DMS79 treated with DMSO at 0.1 percent for 48 hours (cell line): ENCODE measurements around the gene QTRT2.

Source experiments
- DNase-seq: peaks from one replicate; lab custom pipeline; 2025; lab: John Stamatoyannopoulos, UW

QTRT2 gene

DNA sequence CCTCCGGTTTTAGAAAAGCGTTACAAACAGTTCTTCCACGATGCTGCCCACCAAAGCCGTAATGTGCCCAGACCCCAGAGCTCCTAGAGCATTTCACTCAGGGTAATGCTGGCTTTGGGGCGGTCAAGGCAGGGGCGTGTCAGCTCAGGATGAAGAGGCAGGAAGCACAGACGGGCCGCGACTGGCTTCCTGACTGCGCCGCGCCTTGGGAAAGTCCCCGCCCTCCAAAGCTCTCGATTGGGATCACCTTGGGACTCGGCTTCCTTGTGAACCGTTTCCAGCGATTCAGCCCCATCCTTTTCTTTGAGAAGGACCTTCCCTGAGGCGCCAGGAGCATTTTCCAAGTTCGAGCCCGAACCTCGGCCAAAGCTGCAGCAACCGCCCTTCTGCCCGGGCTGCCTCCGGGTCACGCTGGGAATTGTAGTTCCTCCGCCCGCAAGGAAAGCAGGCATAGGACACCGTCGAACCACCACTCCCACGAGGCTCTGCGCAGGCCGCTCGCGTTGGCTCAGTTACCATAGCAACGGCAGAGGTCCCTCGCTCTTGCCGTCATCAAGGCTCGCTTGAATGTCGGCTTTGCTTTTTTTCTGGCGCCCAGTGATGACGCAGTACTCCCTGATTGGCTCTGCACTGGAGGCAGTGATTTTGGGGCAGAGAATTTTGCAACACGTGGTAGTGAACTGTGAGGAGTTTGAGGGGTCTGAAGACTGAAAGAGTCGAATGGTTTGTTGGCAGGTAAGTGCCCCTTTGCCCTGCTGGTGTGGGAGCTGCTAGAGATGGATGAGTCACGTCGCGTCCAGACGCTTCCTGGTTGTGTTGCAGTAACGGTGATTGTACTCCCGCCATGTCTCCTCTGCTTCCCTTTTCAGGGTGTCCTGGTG lies at the start of gene QTRT2, which contains the start of gene CCDC191:
Gene QTRT2 (plus strand): TSS at position 608 of the 881 bp plus-strand sequence. CDS start 8,521 bp downstream, outside the sequence.
Gene CCDC191 (minus strand): TSS at position 397 of the 881 bp plus-strand sequence. CDS start 60 bp downstream, at position 337.
- DNase-seq: peak; percentile 98

DNA sequence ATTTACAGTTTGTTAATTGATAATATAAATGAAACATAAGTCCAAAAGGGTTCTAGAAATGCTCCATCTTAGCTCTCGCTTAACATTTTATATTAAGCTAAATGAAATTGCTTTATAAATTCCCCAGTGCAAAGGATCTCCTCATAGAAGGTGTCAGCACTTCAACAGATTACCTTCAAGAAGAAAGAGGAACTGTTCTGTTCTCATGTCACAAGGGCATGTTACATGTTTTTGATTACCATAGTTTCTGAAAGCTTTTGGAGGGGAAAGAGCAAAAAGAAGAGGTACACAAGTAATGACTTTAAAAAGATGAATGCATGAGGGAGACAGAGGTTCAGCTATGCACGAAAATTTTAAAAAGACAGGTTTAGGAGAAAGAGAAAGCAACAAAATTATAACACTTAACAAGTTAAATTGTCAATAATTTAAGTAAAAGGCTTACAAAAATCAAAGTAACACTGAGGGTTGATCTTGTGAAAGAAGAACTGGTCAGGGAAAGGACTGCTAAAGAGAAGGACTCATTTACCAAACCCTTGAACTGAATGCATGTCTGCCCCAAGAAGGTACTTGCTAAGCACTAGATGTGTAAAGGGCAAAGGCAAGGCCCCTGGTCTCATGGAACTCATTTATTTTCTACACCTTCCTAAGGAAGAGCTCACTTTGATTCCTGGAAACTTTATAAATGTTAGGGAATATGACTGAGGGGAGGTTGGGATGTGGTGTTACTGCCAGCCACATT lies 45.3 kb upstream of the QTRT2 start:
- DNase-seq: no peak

DNA sequence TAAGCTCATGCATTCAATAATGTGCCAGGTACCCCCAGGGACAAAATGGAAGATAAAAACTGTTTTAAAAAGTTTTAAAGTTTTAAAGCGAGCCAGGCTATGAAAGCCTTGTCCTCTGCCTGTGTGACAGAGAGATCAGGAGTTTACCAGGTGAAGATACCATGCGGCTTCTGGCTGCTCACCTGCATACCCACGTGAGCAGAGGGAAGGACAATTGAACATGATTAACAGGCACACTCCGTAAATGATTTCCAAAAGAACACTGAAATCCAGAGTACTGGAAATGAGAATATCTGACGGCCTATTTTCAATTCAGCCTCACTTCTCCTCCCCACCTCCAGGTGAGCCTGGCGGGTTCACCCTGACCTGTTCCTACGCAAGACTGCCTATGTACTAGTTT lies 42.3 kb upstream of the QTRT2 start:
- DNase-seq: no peak

DNA sequence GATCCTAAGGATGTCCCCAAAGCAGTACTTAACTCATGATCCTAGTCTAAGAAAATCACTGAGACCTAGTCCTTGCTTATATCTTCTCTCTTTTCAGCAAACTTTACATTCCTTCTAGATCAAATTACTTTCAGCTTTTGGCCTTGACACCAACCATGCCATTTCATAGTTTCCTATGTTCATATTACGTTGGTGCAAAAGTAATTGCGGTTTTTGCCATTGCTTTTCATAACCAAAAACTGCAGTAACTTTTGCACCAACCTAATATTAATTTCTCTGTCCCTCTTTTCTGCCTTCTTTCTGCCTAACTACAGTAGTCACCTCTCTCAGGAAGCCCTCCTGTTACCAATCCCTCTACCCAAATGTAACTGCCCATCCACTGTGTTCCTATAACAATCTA lies 37.1 kb upstream of the QTRT2 start:
- DNase-seq: no peak

DNA sequence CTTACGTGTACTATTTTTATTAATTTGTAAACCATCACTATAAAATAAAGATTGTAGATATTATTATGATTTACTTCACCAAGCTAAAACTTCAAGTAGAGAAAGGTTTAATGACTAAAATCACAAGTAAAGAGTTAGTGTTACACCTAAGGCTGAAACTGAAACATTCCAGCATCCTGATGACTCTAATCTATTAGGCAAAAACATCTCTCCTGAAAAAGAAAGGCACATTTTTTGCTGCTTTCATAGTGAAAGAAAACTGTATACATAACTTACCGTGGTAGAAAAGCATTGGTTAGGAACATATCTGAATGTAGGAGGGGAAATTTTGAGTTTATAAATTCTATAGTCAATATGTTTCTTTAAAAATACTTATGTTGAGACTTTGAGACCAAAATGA lies 35.6 kb upstream of the QTRT2 start:
- DNase-seq: no peak

DNA sequence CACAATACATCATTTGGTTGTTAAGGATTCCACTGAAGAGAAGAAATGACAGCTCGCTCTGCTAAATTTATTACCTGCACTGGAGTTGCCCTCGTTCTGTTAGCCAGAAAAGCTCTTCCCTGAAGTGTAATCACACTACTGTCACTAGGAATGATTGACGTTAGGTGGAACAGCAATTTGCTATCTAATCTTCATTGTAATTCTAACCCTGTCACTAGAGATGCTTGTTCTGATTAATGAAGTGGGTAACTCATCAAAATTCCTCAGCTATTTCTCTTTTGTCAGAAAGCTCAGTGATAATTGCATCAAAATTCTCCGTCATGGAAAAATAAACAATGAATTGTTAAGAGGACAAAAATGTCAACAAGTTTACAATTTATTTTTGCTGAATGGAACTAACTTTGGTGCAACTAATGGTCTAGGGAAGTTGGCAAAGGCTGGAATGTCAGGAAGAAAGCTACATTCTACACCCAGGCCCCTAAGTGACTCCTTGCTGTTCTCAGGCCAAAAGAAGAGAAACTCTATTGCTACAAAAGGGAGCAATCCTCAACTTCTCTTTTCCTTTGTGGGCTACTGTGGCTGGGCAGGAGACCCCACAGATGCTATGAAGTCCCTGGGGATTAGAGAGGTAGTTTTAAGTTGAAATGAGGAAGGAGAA lies 34.3 kb upstream of the QTRT2 start:
- no peak for DNase-seq

DNA sequence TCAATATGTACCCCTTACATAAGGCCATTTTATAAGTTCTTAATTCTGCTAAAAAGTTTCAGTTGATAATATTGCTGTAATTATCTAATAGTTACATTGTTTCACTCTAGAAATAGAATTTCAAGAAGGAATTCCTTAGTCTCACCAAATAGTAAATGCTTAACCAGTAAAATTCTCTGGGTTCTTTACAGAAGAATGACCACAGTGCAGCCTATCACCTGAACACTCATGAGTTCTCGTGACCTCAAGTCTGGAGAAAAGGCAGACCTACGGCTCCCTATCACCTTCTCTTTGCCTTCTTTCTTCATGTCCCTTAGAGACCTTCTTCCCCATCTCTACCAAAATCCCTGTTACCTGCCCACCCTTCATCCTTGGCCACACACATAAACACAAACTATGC lies 31.1 kb upstream of the QTRT2 start:
- DNase-seq: no peak

DNA sequence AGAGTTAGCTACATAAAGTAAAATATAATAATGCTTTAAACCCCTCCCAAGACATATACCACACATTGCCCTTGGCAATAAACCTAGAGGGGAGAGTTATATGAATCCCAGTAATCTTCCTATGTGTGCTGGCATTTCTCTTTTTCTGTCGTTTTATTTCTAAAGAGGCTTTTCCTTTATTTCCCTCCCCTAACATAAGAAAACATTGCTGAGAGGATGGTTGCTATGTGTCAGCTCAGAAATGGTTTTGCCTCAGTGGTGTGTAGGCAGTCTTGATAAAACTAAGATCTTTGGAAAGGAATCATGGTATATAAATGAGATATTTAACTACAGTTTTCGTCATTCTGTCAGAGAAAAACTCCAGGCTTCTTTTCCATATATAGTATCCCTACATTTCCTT lies 30.2 kb upstream of the QTRT2 start:
- no peak for DNase-seq

DNA sequence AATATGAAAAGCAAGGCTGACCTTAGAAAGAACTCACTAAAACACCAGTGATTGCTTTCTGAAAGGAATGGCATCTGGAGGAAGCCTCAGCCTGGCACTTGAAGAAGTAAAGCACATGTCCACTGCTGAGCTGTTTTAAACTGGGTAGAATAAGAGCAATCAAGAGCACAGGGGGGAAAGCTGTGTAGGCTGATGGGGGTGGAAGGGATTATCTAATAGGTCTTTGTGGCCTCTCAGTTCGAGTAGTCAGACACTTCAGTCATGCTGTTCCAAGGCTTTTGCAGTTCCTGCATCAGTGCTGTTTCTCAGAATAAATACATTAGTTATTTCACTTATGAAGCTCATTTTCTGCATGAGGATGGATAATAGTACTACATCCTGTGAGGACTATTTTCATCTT lies 22.8 kb upstream of the QTRT2 start:
- no peak for DNase-seq

DNA sequence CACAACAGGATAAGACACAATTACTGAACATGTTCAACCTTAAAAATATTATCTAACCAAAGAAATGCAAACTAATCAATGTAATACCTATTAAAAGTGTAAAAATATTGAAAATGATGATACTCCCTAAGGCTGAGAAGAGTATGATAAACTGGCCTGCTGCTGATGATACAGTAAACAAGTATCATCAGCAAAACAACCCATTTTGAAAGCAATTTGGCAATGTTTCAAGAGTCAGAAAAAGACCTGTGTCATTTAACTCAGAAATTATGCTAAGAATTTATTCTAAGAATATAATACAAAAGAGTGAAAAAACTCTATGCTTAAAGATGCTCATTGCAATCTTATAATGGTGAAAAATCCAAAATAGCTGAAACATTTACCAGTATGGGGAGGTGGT lies 22.3 kb upstream of the QTRT2 start:
- no peak for DNase-seq

DNA sequence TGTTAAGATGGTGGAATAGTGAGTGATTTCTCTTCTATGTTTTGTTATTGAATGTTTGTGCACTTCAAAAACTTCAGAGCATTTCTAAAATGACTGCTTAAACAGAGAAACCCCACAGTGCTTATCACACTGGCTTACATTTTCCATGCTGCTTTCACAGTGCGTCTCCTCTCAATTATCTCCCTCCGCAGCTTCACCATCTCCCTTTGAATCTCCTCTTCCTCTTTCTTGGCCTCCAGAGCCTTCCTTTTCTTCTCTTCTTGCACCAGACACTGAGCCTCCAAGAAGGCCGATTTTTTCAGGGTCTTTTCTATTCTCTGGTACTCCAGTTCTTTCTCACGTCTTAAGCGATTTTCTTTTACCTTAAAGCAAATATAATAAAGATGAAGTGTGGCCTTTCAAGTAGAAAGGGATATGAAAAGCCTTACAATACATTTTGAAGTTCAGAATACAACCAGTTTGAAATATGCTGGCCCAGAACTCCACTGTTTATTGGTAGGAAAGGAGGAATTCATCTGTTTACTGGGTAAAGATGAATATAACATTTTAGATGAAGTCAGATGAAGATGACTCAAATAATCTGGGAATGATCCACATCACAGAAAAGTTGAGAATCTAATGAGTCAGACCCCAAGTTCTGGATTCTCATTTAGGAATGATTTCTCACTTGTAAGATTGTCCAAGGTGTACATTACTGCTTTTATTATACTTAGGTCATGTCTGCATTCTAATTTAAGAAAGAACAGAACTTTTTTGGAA lies 21.6 kb upstream of the QTRT2 start:
- no peak for DNase-seq

DNA sequence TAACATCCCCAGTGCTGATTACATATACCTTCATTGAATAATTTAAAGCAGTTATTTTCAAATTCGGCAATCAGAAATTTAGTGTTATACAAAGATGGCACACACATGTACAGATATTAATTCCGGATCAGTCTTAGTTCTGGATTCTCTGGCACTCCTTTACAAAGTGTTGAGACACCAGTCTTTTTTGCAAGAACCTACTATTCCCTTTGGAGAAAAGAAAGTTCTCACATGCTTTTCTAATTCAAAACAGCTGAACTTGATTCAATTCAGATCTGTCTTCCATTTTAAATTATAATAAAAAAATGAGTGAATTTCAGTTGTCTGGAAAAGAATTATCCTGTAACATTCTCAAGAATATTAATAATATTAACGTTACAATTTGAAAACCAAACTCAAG lies 20.6 kb upstream of the QTRT2 start:
- no peak for DNase-seq

DNA sequence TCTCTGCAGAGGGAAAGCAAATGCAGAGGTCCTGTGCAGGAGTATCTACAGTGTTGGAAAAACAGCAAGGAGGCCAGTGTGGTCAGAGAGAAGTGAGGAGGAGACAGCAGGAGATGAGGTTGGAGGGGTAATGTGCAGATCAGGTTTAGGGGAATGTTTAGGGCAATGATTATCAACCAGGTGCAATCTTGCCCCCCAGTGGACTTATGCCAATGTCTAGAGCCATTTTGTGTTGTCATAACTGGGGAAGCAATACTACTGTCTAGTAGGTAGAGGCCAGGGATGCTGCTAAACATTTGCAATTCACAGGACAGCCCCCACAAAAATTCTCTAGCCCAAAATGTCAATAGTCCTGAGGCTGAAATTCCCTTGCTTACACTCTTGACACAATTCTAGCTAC lies 13.3 kb upstream of the QTRT2 start:
- DNase-seq: no peak

DNA sequence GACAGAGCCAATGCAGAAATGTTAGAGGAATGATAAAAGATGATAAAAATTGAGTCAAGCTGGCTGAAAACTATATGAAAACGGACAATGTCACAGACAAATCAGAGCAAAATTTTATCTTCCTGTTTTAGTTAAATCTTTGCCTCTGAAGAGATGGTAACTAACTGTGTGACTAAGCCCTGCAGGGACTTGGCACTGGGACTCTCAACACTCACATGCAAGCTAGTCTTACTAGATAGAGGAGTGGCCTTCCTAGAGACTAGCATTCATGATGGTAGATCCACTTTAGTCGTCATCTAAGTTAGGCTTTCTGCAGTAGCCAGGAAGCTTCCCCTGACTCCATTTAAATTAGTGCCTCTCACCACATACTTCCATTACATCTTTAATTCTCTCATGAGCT lies 4.3 kb upstream of the QTRT2 start:
- DNase-seq: no peak

DNA sequence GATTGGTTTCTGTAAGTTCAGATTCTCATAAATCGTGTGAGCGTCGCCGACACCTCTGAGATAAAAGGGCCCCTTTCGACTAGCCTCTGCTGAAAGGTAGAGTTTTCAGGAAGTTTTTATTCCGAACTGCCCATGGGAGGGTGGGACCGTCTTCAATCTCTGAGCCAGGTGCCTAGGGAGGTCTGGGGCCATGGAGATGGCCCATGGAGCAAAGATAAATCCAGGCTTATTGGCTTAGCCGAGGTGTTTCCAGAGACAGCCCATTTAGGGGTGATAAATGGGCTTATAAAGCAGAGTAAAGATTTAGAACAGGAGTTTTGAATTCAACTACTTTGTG lies 442 bp downstream of the QTRT2 start:
- no peak for DNase-seq

DNA sequence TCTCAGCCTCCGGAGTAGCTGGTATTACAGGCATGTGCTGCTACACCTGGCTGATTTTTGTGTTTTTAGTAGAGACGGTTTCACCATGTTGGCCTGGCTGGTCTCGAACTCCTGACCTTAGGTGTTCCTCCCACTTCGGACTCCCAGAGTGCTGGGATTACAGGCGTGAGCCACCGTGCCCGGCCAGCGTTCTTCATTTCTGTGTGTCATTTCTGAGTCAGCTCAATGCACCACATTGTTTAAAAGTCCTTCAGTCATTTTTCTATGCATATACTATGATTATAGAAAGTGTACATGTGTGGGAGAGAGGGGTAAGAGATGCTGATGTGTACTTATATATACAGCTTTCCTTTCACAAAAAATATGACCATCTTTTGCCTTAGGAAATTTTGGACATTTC lies 2.1 kb downstream of the QTRT2 start:
- DNase-seq: no peak

DNA sequence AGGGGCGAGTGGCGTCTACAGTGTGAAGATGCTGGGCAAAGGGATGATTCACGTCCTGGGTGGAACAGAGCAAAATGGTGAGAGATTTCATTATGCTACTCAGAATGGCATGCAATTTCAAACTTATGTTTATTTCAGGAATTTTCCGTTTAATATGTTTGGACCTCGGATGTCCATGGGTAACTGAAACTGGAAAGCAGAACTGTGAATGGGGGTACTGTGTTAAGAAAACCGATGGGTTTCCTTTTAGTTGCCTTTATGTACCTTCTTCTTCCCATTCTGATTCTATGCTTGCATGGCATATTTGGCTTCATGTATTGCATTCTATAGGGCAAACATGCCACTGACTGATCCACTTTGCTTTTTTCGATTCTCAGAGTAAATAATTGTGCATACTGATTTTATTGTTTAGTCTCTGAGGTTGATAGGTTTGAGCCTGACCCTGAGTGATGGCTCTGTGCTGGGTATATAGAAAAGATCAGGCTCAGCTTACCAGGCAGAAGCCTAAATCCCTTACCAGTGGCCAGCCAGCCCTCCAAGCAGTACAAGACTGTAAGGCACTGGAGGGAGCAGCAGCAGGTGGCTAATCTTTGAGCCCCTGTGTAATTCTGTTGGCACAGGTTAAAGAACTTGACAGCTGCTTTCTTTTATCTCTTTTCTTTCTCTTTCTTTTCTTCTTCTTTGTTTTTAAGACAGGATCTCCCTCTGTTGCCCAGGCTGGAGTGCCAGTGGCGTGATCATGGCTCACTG lies 4.5 kb downstream of the QTRT2 start:
- no peak for DNase-seq

DNA sequence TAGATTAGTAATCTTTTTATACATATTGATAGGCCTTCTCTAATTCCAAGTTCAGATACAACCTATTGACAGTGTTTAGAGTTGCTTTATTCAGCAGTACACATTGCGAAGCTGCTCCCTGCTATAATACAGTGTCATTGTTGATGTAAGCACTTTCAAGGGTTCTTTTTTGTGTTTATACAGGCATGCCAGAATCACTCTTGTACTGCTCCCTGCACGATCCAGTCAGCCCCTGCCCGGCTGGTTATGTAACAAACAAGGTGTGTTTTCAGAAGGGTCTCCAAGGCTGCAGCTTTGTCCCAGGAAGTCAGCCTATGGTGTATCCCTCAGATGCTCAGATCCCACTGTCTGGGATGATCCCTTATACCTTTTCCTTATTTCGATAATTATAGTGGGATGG lies 11.3 kb downstream of the QTRT2 start:
- DNase-seq: no peak

DNA sequence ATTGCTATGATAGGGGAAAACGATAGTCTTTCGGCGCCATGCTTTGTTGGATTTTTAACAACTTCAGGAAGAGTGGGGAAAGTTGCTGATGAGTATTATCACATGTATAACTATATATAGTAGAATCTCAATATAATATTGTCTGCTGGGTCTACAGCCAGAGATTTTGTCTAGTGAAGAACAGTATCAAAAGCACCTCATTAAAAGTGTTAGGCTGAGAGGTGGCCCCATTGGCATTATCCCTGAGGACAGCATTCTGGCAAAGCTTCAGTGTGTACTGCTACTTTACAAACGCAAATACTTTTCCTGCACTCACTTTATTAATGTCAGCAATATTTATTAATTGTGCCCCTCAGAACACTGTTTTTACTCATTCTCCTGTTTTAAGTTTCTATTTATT lies 11.8 kb downstream of the QTRT2 start:
- no peak for DNase-seq

DNA sequence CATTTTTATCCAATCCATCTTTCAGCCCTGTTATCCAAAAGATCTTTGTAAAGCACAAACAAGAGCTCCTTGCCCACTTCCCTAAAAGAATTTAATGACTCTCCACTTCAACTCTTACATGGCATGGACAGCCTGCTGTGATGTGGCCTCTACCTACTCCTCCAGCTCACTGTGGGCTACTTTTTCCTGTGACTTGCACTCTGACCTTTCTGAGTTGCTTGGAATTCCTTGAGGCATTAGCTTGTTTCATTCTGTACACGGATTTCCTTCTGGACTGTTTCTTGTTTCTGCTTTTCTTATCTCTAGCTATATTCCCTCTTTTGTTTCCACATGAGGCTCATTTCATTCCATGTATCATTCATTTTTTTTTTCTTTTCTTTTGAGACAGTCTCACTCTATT lies 15.2 kb downstream of the QTRT2 start:
- no peak for DNase-seq

DNA sequence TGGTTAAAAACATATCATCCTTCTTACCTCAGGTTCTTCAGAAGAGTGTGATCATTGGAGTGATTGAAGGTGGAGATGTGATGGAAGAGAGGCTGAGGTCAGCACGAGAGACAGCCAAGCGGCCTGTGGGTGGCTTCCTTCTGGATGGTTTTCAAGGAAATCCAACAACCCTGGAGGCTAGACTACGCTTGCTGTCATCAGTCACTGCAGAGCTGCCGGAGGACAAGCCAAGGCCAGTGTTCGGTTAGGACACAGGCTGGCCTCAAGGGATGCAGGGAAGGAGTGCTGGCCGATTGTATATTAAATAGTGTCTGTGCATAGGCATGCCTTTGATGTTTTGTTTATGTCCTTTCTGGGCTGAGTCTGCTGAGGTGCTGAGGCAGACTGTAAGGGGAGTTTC lies 20.2 kb downstream of the QTRT2 start:
- DNase-seq: no peak
